SK-N-SH treated with all-trans-retinoic acid at 6 μM for 48 hours (cell line): ENCODE data around the gene GTF3C4.
A peak's percentile ranks its signal among the peaks of the same experiment; 100 is the strongest.

Source experiments
- ATAC-seq: fragments of 200-7000 bp; cut with Tn5 transposase; 3 replicates; pipeline ENCODE4 v1.9.1; 2020; ENCODE audit warnings: mild to moderate bottlenecking, moderate library complexity
- ARNTL ChIP-seq: fragments of 450-650 bp; formaldehyde crosslinking; IDR thresholded peaks from 2 replicates; pipeline ENCODE4 v1.5.0; 2020; ENCODE audit warnings: low read depth, mild to moderate bottlenecking, moderate library complexity, borderline replicate concordance
- BACH2 ChIP-seq: fragments of 250-450 bp; sonication (Bioruptor Pico); IDR thresholded peaks from 2 replicates; pipeline ENCODE4 v1.9.0; 2021; ENCODE audit warnings: mild to moderate bottlenecking, borderline replicate concordance
- CSDC2 ChIP-seq: fragments of 250-450 bp; sonication (Bioruptor Pico); IDR thresholded peaks from 2 replicates; pipeline ENCODE4 v1.5.0; 2020; ENCODE audit warnings: mild to moderate bottlenecking, moderate library complexity
- GLIS3 ChIP-seq: fragments of 250-450 bp; sonication (Bioruptor Pico); IDR thresholded peaks from 2 replicates; pipeline ENCODE4 v1.5.0; 2020; ENCODE audit warnings: mild to moderate bottlenecking, moderate library complexity
- ISL1 ChIP-seq: fragments of 250-450 bp; sonication (Bioruptor Pico); IDR thresholded peaks from 2 replicates; pipeline ENCODE4 v2.1.2; 2022; ENCODE audit warnings: mild to moderate bottlenecking, moderate library complexity
- OSR1 ChIP-seq: fragments of 250-450 bp; sonication (Bioruptor Pico); IDR thresholded peaks from 2 replicates; pipeline ENCODE4 v1.8.0; 2022; ENCODE audit warnings: moderate library complexity, mild to moderate bottlenecking, inconsistent platforms
- PPARA ChIP-seq: fragments of 250-450 bp; sonication (Bioruptor Pico); IDR thresholded peaks from 2 replicates; pipeline ENCODE4 v1.5.0; 2020; ENCODE audit warnings: mild to moderate bottlenecking, borderline replicate concordance
- RARB ChIP-seq: fragments of 250-450 bp; sonication (Bioruptor Pico); IDR thresholded peaks from 2 replicates; pipeline ENCODE4 v1.8.0; 2021; ENCODE audit warnings: mild to moderate bottlenecking, moderate library complexity
- SNAI2 ChIP-seq: fragments of 250-450 bp; sonication (Bioruptor Pico); IDR thresholded peaks from 2 replicates; pipeline ENCODE4 v1.5.0; 2020; ENCODE audit warnings: mild to moderate bottlenecking, moderate library complexity
- TCF4 ChIP-seq: fragments of 250-450 bp; sonication (Bioruptor Pico); IDR thresholded peaks from 2 replicates; pipeline ENCODE4 v1.8.0; 2021; ENCODE audit warnings: mild to moderate bottlenecking, moderate library complexity, borderline replicate concordance
- TOX ChIP-seq: fragments of 250-450 bp; sonication (Bioruptor Pico); IDR thresholded peaks from 2 replicates; pipeline ENCODE4 v1.8.0; 2021; ENCODE audit warnings: mild to moderate bottlenecking, moderate library complexity, borderline replicate concordance
- ZC3H10 ChIP-seq: fragments of 250-450 bp; sonication (Bioruptor Pico); IDR thresholded peaks from 2 replicates; pipeline ENCODE4 v1.5.1; 2021; ENCODE audit warnings: mild to moderate bottlenecking, moderate library complexity
- ZFP3 ChIP-seq: fragments of 250-450 bp; sonication (Bioruptor Pico); IDR thresholded peaks from 2 replicates; pipeline ENCODE4 v1.5.0; 2020; ENCODE audit warnings: mild to moderate bottlenecking, moderate library complexity
- ZFP30 ChIP-seq: fragments of 450-650 bp; formaldehyde crosslinking; IDR thresholded peaks from 2 replicates; pipeline ENCODE4 v1.5.0; 2022; ENCODE audit warnings: mild to moderate bottlenecking, moderate library complexity
- ZNF565 ChIP-seq: fragments of 450-650 bp; formaldehyde crosslinking; conservative IDR thresholded peaks from 2 replicates; pipeline ENCODE4 v1.5.0; 2020; ENCODE audit warnings: low read depth, mild to moderate bottlenecking, moderate library complexity
- ZNF70 ChIP-seq: fragments of 450-650 bp; formaldehyde crosslinking; IDR thresholded peaks from 2 replicates; pipeline ENCODE4 v1.5.0; 2020; ENCODE audit warnings: mild to moderate bottlenecking, moderate library complexity
- ZNF8 ChIP-seq: fragments of 450-650 bp; formaldehyde crosslinking; IDR thresholded peaks from 2 replicates; pipeline ENCODE4 v1.5.0; 2020; ENCODE audit warnings: mild to moderate bottlenecking, moderate library complexity
- TF ChIP-seq, protein P1 (sequence below): fragments of 250-450 bp; sonication (Bioruptor Pico); IDR thresholded peaks from 2 replicates; pipeline ENCODE4 v1.5.1; 2021; ENCODE audit warnings: mild to moderate bottlenecking, moderate library complexity
- TF ChIP-seq, protein P2 (sequence below): fragments of 250-450 bp; sonication (Bioruptor Pico); IDR thresholded peaks from 2 replicates; pipeline ENCODE4 v1.8.0; 2020; ENCODE audit warnings: mild to moderate bottlenecking, moderate library complexity, borderline replicate concordance
- TF ChIP-seq, protein P3 (sequence below): fragments of 250-450 bp; sonication (Bioruptor Pico); IDR thresholded peaks from 2 replicates; pipeline ENCODE4 v1.8.0; 2021; ENCODE audit warnings: low read depth, mild to moderate bottlenecking, moderate library complexity, borderline replicate concordance
- TF ChIP-seq, protein P4 (sequence below): fragments of 250-450 bp; sonication (Bioruptor Pico); IDR thresholded peaks from 2 replicates; pipeline ENCODE4 v1.5.0; 2020; ENCODE audit warnings: mild to moderate bottlenecking, moderate library complexity

Gene GTF3C4

DNA sequence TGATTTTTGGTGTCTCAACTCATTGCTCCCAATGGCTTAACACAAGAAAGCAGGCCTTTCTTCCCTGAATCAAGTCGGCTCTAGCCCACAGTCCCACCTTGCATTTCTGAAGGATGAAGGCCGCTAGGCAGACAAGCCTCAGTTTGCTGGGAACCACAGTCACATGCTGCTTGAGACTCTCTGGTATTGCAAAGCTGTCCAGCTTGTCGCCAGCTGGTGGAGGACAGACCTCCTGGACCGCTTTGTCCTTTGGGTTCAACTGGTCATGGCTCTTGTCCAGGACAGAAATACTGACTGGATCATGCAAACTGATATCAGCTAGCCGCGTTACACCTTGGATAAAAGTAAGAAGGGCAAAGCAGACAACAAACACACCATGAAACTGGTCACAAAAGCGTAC is 23.5 kb upstream of the GTF3C4 start:
- TF ChIP-seq BACH2 (CRISPR knock-in tag): no peak
- TF ChIP-seq, protein P1, sequence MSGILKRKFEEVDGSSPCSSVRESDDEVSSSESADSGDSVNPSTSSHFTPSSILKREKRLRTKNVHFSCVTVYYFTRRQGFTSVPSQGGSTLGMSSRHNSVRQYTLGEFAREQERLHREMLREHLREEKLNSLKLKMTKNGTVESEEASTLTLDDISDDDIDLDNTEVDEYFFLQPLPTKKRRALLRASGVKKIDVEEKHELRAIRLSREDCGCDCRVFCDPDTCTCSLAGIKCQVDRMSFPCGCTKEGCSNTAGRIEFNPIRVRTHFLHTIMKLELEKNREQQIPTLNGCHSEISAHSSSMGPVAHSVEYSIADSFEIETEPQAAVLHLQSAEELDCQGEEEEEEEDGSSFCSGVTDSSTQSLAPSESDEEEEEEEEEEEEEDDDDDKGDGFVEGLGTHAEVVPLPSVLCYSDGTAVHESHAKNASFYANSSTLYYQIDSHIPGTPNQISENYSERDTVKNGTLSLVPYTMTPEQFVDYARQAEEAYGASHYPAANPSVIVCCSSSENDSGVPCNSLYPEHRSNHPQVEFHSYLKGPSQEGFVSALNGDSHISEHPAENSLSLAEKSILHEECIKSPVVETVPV (CRISPR knock-in tag): no peak
- TF ChIP-seq TOX: no peak
- TF ChIP-seq OSR1 (CRISPR knock-in tag): no peak
- TF ChIP-seq ZFP30 (CRISPR knock-in tag): no peak
- TF ChIP-seq, protein P2, sequence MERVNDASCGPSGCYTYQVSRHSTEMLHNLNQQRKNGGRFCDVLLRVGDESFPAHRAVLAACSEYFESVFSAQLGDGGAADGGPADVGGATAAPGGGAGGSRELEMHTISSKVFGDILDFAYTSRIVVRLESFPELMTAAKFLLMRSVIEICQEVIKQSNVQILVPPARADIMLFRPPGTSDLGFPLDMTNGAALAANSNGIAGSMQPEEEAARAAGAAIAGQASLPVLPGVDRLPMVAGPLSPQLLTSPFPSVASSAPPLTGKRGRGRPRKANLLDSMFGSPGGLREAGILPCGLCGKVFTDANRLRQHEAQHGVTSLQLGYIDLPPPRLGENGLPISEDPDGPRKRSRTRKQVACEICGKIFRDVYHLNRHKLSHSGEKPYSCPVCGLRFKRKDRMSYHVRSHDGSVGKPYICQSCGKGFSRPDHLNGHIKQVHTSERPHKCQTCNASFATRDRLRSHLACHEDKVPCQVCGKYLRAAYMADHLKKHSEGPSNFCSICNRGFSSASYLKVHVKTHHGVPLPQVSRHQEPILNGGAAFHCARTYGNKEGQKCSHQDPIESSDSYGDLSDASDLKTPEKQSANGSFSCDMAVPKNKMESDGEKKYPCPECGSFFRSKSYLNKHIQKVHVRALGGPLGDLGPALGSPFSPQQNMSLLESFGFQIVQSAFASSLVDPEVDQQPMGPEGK (CRISPR knock-in tag): no peak
- TF ChIP-seq ARNTL: no peak
- TF ChIP-seq ZNF70 (CRISPR knock-in tag): no peak
- TF ChIP-seq TCF4: no peak
- TF ChIP-seq ZFP3 (CRISPR knock-in tag): no peak
- TF ChIP-seq PPARA (CRISPR knock-in tag): no peak
- no peak for TF ChIP-seq ZC3H10 (CRISPR knock-in tag)
- no peak for TF ChIP-seq GLIS3 (CRISPR knock-in tag)
- no peak for TF ChIP-seq RARB (CRISPR knock-in tag)
- TF ChIP-seq, protein P3, sequence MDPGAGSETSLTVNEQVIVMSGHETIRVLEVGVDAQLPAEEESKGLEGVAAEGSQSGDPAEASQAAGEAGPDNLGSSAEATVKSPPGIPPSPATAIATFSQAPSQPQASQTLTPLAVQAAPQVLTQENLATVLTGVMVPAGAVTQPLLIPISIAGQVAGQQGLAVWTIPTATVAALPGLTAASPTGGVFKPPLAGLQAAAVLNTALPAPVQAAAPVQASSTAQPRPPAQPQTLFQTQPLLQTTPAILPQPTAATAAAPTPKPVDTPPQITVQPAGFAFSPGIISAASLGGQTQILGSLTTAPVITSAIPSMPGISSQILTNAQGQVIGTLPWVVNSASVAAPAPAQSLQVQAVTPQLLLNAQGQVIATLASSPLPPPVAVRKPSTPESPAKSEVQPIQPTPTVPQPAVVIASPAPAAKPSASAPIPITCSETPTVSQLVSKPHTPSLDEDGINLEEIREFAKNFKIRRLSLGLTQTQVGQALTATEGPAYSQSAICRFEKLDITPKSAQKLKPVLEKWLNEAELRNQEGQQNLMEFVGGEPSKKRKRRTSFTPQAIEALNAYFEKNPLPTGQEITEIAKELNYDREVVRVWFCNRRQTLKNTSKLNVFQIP (CRISPR knock-in tag): no peak
- TF ChIP-seq CSDC2 (CRISPR knock-in tag): no peak
- TF ChIP-seq ZNF565 (CRISPR knock-in tag): no peak

DNA sequence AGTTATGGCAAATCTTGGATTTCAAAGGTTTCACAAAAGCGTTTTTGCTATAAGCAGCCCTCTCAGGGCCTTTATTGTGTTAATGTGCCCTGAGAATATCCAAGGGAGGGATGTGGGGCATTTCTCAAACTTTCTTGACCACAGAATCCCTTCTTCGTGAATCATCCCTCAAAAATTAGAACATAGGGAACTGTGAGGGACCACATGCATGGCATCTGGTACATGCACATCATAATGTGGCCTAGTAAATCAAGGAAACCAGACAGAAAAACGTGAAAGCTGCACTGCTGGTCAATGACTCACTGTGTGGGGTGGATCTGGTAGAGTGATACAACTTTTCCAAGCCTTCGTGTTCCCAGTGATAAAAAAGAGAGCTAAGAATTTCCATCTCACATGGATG is 22.9 kb upstream of the GTF3C4 start:
- peak; percentile 90 for ATAC-seq
- no peak for TF ChIP-seq ZNF70 (CRISPR knock-in tag)
- TF ChIP-seq OSR1 (CRISPR knock-in tag): no peak
- TF ChIP-seq, protein P2 (CRISPR knock-in tag): peak; percentile 60; the same call in 1 of the 2 replicates
- TF ChIP-seq SNAI2 (CRISPR knock-in tag): no peak
- TF ChIP-seq, protein P1 (CRISPR knock-in tag): no peak
- TF ChIP-seq ISL1 (CRISPR knock-in tag): no peak
- no peak for TF ChIP-seq PPARA (CRISPR knock-in tag)
- no peak for TF ChIP-seq TOX

More for the DNA sequence above, 23.5 kb upstream of the GTF3C4 start:
- no peak for ATAC-seq

DNA sequence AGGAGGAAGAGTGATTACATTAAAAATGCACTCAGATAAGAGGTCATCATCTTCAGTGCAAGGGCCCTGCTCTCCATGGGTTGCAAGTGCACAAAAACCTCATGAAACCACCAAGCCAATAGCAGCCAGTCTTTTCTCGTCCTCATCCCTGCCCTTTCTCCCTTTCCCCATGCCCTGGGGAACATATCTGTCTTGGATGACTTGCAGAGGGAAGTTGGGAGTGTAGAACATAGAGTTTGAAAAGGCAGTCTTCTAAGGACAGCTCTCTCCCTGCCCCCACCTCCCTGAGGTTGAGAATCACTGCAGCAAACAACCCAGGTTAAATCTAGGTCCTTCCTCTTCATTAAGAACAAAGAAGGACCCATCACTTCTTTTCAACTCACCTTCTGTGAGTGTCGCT is 22.5 kb upstream of the GTF3C4 start:
- ATAC-seq: peak; percentile 37
- TF ChIP-seq BACH2 (CRISPR knock-in tag): no peak
- TF ChIP-seq SNAI2 (CRISPR knock-in tag): no peak
- TF ChIP-seq CSDC2 (CRISPR knock-in tag): no peak
- TF ChIP-seq, all 23 proteins: peak for 0

DNA sequence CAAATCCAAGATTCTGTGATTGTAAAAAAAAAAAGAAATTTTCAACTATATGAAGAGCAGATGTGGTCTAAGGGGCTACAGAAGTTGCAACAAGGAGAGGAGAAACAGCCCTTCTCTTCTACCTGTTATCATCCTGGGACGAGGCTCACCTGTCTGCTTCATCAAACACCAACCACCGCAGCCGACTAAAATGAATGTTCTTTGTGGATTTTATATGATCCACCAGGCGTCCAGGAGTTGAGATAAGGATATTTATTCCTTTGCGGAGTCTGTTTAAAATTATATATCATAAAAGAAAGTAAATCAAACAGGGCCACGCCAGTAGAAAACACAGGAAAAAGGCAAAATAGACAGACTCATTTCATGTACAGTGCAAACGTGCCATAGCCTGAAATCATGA is 22.0 kb upstream of the GTF3C4 start:
- no peak for ATAC-seq
- TF ChIP-seq, protein P3 (CRISPR knock-in tag): no peak
- TF ChIP-seq RARB (CRISPR knock-in tag) (no peak), ZFP3 (CRISPR knock-in tag) (no peak), ZNF8 (CRISPR knock-in tag) (no peak), OSR1 (CRISPR knock-in tag) (no peak), ZNF70 (CRISPR knock-in tag) (no peak)
- TF ChIP-seq, protein P2 (CRISPR knock-in tag): no peak
- TF ChIP-seq, protein P4, sequence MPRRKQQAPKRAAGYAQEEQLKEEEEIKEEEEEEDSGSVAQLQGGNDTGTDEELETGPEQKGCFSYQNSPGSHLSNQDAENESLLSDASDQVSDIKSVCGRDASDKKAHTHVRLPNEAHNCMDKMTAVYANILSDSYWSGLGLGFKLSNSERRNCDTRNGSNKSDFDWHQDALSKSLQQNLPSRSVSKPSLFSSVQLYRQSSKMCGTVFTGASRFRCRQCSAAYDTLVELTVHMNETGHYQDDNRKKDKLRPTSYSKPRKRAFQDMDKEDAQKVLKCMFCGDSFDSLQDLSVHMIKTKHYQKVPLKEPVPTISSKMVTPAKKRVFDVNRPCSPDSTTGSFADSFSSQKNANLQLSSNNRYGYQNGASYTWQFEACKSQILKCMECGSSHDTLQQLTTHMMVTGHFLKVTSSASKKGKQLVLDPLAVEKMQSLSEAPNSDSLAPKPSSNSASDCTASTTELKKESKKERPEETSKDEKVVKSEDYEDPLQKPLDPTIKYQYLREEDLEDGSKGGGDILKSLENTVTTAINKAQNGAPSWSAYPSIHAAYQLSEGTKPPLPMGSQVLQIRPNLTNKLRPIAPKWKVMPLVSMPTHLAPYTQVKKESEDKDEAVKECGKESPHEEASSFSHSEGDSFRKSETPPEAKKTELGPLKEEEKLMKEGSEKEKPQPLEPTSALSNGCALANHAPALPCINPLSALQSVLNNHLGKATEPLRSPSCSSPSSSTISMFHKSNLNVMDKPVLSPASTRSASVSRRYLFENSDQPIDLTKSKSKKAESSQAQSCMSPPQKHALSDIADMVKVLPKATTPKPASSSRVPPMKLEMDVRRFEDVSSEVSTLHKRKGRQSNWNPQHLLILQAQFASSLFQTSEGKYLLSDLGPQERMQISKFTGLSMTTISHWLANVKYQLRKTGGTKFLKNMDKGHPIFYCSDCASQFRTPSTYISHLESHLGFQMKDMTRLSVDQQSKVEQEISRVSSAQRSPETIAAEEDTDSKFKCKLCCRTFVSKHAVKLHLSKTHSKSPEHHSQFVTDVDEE (CRISPR knock-in tag): no peak
